ENCODE results near the gene KLHDC8B. TPM values are rescaled to one million over a fixed set of nuclear protein-coding genes. Genes with fewer than 3 reads are reported as not detected.

Gene KLHDC8B
- total and polyA plus RNA-seq, 3 donors from 2014 or later: 55.8 to 78.2 (median 56.6) TPM

DNA sequence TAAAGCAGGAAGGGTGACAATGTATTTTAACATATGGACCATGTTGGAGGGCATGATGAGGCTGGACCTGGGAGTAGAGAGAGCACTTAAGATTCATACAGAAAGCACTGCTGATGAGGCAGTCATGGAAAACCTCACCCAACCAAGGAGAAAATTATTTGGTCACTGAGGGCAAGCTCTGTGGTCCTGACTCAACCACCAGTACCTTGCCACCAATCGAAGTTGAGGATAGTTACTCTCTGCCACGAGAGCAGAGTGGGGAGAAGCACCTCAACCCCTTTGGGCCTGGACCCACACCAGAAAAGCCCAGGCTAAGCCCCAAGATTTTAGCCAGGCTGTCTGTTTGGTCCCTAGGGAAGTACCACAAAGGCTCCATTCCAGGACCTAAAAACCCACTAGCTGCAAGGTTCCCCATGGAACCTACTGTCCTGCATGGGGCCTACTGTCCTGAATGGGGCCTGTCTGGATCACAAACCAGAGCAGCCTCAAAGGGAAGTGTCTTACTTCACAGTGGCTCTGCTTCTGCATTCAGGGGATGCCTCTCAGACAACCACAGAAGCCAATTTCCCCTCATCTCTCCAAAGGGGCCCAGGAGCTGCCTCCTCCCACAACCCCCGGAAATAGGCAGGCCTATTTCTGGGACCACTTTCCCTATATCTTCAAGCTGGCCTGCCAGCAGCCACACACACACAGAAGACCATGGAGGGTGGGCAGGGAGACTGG lies 9.4 kb upstream of the KLHDC8B start:
- intact Hi-C loops (cut with DNase I; ENCODE audit: low total_unique reads): no loop called here
- Histone ChIP-seq H3K27ac (no peak overlapping the region), H3K36me3 (ENCODE audit: low read depth, missing control alignments) (no peaks in the 10 kb centered on the region), H3K4me1 (peaks cover 16% of the 10 kb centered on the region), H3K27me3 (no peaks in the 10 kb centered on the region), H3K4me3 (no peak overlapping the region), H3K9me3 (no peaks in the 10 kb centered on the region)
- no peak for DNase-seq
- TF ChIP-seq, protein P1, sequence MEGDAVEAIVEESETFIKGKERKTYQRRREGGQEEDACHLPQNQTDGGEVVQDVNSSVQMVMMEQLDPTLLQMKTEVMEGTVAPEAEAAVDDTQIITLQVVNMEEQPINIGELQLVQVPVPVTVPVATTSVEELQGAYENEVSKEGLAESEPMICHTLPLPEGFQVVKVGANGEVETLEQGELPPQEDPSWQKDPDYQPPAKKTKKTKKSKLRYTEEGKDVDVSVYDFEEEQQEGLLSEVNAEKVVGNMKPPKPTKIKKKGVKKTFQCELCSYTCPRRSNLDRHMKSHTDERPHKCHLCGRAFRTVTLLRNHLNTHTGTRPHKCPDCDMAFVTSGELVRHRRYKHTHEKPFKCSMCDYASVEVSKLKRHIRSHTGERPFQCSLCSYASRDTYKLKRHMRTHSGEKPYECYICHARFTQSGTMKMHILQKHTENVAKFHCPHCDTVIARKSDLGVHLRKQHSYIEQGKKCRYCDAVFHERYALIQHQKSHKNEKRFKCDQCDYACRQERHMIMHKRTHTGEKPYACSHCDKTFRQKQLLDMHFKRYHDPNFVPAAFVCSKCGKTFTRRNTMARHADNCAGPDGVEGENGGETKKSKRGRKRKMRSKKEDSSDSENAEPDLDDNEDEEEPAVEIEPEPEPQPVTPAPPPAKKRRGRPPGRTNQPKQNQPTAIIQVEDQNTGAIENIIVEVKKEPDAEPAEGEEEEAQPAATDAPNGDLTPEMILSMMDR (IDR thresholded peaks at IDR 0.05): no peak
- TF ChIP-seq POLR2A (IDR thresholded peaks at IDR 0.05): no peak
- 78 to 83% methylated on average over 2 to 3 of the region's 3 CpGs for WGBS, 2 donors

DNA sequence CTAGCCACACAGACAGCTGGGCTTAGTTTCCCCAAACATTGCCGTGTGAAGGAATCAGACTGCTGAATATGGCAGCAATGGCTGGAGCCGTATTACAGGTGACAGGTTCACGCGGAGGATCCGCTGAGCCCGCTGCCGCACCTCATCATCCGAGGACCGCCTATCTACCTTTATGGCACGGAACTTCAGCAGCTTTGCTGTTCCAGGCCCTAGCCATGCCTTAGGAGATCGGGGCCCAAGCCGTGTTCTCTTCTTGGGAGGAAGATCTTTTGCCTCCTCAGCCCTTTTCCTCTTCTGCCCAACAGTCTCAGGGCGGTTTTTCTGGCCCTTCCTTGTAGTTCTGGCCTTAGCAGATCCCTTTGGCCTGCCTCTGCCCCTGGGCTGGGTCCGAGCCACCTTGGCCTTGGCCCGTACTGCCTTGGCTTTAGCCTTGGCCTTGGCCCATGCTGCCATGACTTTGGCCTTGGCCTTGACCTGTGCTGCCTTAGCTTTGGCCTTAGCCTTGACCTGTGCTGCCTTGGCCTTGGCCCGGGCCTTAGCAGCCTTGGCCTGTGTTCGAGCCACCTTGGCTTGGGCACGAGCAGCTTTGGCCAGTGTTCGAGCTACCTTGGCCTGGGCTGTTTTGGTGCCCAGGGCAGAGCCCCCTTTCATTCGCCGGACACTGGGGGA lies 8.5 kb upstream of the KLHDC8B start:
- TF ChIP-seq POLR2A (IDR thresholded peaks at IDR 0.05): no peak
- TF ChIP-seq, protein P1 (IDR thresholded peaks at IDR 0.05): no peak
- DNase-seq: no peak
- WGBS, 2 donors: 85 to 86% methylated on average over 15 to 21 of the region's 21 CpGs
- Histone ChIP-seq H3K9me3 (no peaks in the 10 kb centered on the region), H3K36me3 (ENCODE audit: low read depth, missing control alignments) (no peaks in the 10 kb centered on the region), H3K4me1 (peaks cover 16% of the 10 kb centered on the region), H3K4me3 (no peak overlapping the region), H3K27ac (no peak overlapping the region), H3K27me3 (no peaks in the 10 kb centered on the region)
- intact Hi-C loops (cut with DNase I; ENCODE audit: low total_unique reads): no loop called here

DNA sequence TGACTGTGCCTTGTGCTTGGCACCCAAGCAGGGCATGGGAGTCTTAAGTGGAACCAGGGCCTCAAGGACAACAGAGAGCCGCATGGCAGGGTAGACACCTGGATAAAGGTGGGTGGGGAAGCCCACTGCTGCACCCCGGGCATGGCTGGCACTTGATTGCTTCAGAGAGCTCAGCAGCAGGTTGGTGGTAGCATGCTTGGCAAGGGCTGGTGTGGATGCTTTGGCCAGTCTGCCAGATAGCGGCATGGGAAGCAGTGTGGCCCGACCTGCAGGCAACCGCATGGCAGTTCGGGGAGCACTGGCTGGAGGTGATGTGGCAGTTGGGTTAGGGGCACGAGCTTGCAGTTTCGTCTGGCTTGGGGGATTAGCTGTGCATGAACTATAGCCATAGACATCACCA lies 7.8 kb upstream of the KLHDC8B start:
- H3K9me3 ChIP-seq: no peaks in the 10 kb centered on the region
- no peak for DNase-seq
- H3K36me3 ChIP-seq (ENCODE audit: low read depth, missing control alignments): no peaks in the 10 kb centered on the region
- TF ChIP-seq, protein P1 (IDR thresholded peaks at IDR 0.05): no peak
- no peak for TF ChIP-seq POLR2A (IDR thresholded peaks at IDR 0.05)
- H3K4me3 ChIP-seq: no peak overlapping the region
- no peaks in the 10 kb centered on the region for H3K27me3 ChIP-seq
- intact Hi-C loops (cut with DNase I; ENCODE audit: low total_unique reads): no loop called here
- 88 to 94% methylated on average over 6 to 8 of the region's 8 CpGs for WGBS, 2 donors
- H3K4me1 ChIP-seq: peaks cover 16% of the 10 kb centered on the region
- H3K27ac ChIP-seq: no peak overlapping the region

DNA sequence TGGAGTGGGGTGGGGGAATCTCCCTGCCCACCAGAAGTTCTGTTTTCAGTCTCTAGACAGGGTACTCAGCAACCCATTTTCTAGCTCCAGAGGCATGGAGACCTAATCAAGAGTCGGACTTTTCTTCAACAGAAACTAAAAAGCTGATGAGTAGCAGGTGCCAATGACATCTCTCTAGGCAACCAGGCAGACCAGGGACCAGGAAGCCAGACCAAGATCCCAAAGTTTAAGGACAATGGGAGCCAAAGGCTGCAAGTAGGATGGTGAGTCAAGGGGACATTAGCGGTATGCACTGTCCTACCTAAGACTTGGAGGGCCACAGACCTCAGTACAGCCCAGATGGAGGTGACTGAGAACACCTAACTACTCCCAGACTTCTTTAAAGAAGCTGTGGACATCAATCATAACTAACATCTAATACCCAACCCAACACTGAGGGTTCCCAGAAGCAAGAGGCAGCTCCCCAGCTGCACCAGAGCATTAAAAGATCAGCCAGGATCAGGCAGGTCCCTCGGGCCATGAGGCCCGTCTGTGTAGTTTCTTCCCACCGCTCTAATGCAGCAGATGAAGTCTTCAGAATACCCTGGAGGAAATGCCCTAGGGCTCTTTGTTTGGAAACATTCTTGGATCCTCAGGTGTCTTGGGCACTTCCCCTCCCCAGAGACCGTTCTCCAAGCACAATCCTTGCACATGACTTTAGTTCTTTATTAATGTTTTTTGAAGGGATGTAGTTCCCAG lies 6.2 kb upstream of the KLHDC8B start:
- intact Hi-C loops (cut with DNase I; ENCODE audit: low total_unique reads): no loop called here
- peaks cover 16% of the 10 kb centered on the region for H3K4me1 ChIP-seq
- TF ChIP-seq, protein P1 (IDR thresholded peaks at IDR 0.05): no peak
- TF ChIP-seq POLR2A (IDR thresholded peaks at IDR 0.05): no peak
- H3K27me3 ChIP-seq: no peaks in the 10 kb centered on the region
- no peaks in the 10 kb centered on the region for H3K9me3 ChIP-seq
- WGBS, 2 donors: 20% methylated on average over 6 of the region's 6 CpGs
- H3K36me3 ChIP-seq (ENCODE audit: low read depth, missing control alignments): no peaks in the 10 kb centered on the region
- peak overlapping the region; percentile 91 to 94 for H3K4me3 ChIP-seq
- H3K27ac ChIP-seq: peak overlapping the region; percentile 83 to 91
- DNase-seq: no peak

All from testis (tissue), 3 donors.